Activated CD4-positive, alpha-beta T cell treated with anti-CD3 and anti-CD28 coated beads for 36 hours (primary cell): Measurements from ENCODE around the gene DRGX. TPM values are rescaled to one million over a fixed set of nuclear protein-coding genes. Genes with fewer than 3 reads are reported as not detected.

Source experiments
- ATAC-seq: fragments of 200-7000 bp; cut with Tn5 transposase; one replicate; pipeline ENCODE4 v1.10.0; 2021; ENCODE audit warnings: mild to moderate bottlenecking, moderate library complexity
- CTCF ChIA-PET: fragments of 350-600 bp; sonication (Branson Sonifier 250); formaldehyde crosslinking; loops from one replicate; lab custom pipeline; 2021; ENCODE audit warnings: antibody characterized with exemption; lab: Charles Lee
- POLR2A ChIA-PET: fragments of 350-600 bp; sonication (Branson Sonifier 250); formaldehyde crosslinking; loops from one replicate; lab custom pipeline; 2021; ENCODE audit warnings: antibody characterized with exemption, inconsistent platforms; lab: Charles Lee
- DNase-seq: peaks from one replicate; pipeline ENCODE4 v3.0.0-alpha.2; 2020
- H3K27ac Mint-ChIP-seq: one replicate; pipeline ENCODE4 v1.8.0; 2021; ENCODE audit warnings: mixed read lengths
- H3K27me3 Mint-ChIP-seq: one replicate; pipeline ENCODE4 v1.8.0; 2021; ENCODE audit warnings: mixed read lengths
- H3K36me3 Mint-ChIP-seq: one replicate; pipeline ENCODE4 v1.8.0; 2021; ENCODE audit warnings: low read depth, mixed read lengths
- H3K4me1 Mint-ChIP-seq: one replicate; pipeline ENCODE4 v1.8.0; 2021; ENCODE audit warnings: mixed read lengths
- H3K4me3 Mint-ChIP-seq: one replicate; pipeline ENCODE4 v1.8.0; 2021; ENCODE audit warnings: mild to moderate bottlenecking, moderate library complexity, mixed read lengths
- H3K9me3 Mint-ChIP-seq: one replicate; pipeline ENCODE4 v1.8.0; 2021; ENCODE audit warnings: low read depth, mixed read lengths
- intact Hi-C, 2 experiments: fragments of 100-400 bp; cut with DNase I in 1 of 2; cut with micrococcal nuclease in 1 of 2; formaldehyde crosslinking; loops; one replicate each; pipeline versions ENCODE4 v1.14.2 to v1.15.1; 2022 to 2024; cut with DNase I, micrococcal nuclease
- total RNA-seq, 2 experiments: library from RNA; stranded (reverse); gene quantifications; one replicate each; pipeline ENCODE4 v1.2.3, GENCODE V29; 2021

The DRGX gene
- total RNA-seq, 2 experiments from 2014 or later = not detected

GRCh38 chr10:49357910-49358309 is 38.0 kb downstream of the DRGX start:
- no peaks in the 10 kb centered on the region for H3K9me3 Mint-ChIP-seq
- H3K27me3 Mint-ChIP-seq = no peaks in the 10 kb centered on the region
- CTCF ChIA-PET = no interaction called here
- no peaks in the 10 kb centered on the region for H3K36me3 Mint-ChIP-seq
- intact Hi-C loops = no loop called here
- POLR2A ChIA-PET = no interaction called here
- DNase-seq = no peak
- no peaks in the 10 kb centered on the region for H3K4me1 Mint-ChIP-seq
- no peak for ATAC-seq
- no peak overlapping the region for H3K27ac Mint-ChIP-seq
- no peak overlapping the region for H3K4me3 Mint-ChIP-seq

GRCh38 chr10:49356944-49357343 is 38.9 kb downstream of the DRGX start:
- DNase-seq = no peak
- Mint-ChIP-seq H3K27me3 (no peaks in the 10 kb centered on the region), H3K4me1 (no peaks in the 10 kb centered on the region), H3K27ac (no peak overlapping the region), H3K36me3 (no peaks in the 10 kb centered on the region), H3K4me3 (no peak overlapping the region), H3K9me3 (no peaks in the 10 kb centered on the region)
- CTCF ChIA-PET = no interaction called here
- POLR2A ChIA-PET = no interaction called here
- intact Hi-C loops = no loop called here
- peak; percentile 63 for ATAC-seq

- ATAC-seq (no peak), DNase-seq (no peak)
- Mint-ChIP-seq H3K4me1 (no peaks in the 10 kb centered on the region), H3K36me3 (no peaks in the 10 kb centered on the region), H3K27ac (no peak overlapping the region), H3K9me3 (no peaks in the 10 kb centered on the region), H3K27me3 (peaks cover 2% of the 10 kb centered on the region), H3K4me3 (no peak overlapping the region)
- CTCF ChIA-PET = no interaction called here
- POLR2A ChIA-PET = no interaction called here
- intact Hi-C loops = no loop called here
These were observed 39.7 kb downstream of the DRGX start for GRCh38 chr10:49356181-49356580.

- DNase-seq (no peak), ATAC-seq (no peak)
- ChIA-PET POLR2A (no interaction called here), CTCF (interaction anchor here (0.6 kb wide), 1 partner anchor 379 kb away, joined by 3 read pairs; no protein-coding TSS in a partner anchor)
- H3K27me3 Mint-ChIP-seq = peaks cover 3% of the 10 kb centered on the region
- no peaks in the 10 kb centered on the region for H3K36me3 Mint-ChIP-seq
- peaks cover 2% of the 10 kb centered on the region for H3K9me3 Mint-ChIP-seq
- intact Hi-C loops = no loop called here
- no peak overlapping the region for H3K4me3 Mint-ChIP-seq
- no peaks in the 10 kb centered on the region for H3K4me1 Mint-ChIP-seq
- H3K27ac Mint-ChIP-seq = no peak overlapping the region
These were observed 40.7 kb downstream of the DRGX start for GRCh38 chr10:49355221-49355620.

GRCh38 chr10:49354593-49354992 is 41.3 kb downstream of the DRGX start:
- no peak for ATAC-seq
- Mint-ChIP-seq H3K4me3 (no peak overlapping the region), H3K27ac (no peak overlapping the region), H3K4me1 (no peaks in the 10 kb centered on the region), H3K9me3 (peaks cover 8% of the 10 kb centered on the region), H3K36me3 (no peaks in the 10 kb centered on the region), H3K27me3 (peaks cover 4% of the 10 kb centered on the region)
- ChIA-PET POLR2A (no interaction called here), CTCF (no interaction called here)
- DNase-seq = no peak
- intact Hi-C loops = no loop called here

- Mint-ChIP-seq H3K4me1 (no peaks in the 10 kb centered on the region), H3K27me3 (peaks cover 4% of the 10 kb centered on the region), H3K36me3 (no peaks in the 10 kb centered on the region), H3K9me3 (peaks cover 11% of the 10 kb centered on the region), H3K4me3 (no peak overlapping the region), H3K27ac (no peak overlapping the region)
- intact Hi-C loops = no loop called here
- DNase-seq (no peak), ATAC-seq (no peak)
- ChIA-PET POLR2A (no interaction called here), CTCF (no interaction called here)
These were observed 41.9 kb downstream of the DRGX start for GRCh38 chr10:49353895-49354566.

- Mint-ChIP-seq H3K36me3 (no peaks in the 10 kb centered on the region), H3K4me3 (no peak overlapping the region), H3K9me3 (peaks cover 13% of the 10 kb centered on the region), H3K4me1 (no peaks in the 10 kb centered on the region), H3K27ac (no peak overlapping the region), H3K27me3 (peaks cover 4% of the 10 kb centered on the region)
- ChIA-PET POLR2A (no interaction called here), CTCF (interaction anchor here (0.5 kb wide), 1 partner anchor 85 kb away, joined by 3 read pairs; no protein-coding TSS in a partner anchor)
- intact Hi-C loops = no loop called here
- no peak for DNase-seq
- no peak for ATAC-seq
These were observed 42.6 kb downstream of the DRGX start for GRCh38 chr10:49353026-49353894.

- no peaks in the 10 kb centered on the region for H3K36me3 Mint-ChIP-seq
These were observed 43.6 kb downstream of the DRGX start for GRCh38 chr10:49352323-49352722.

GRCh38 chr10:49351669-49352068 is 44.2 kb downstream of the DRGX start:
- ATAC-seq (no peak), DNase-seq (no peak)
- no peaks in the 10 kb centered on the region for H3K36me3 Mint-ChIP-seq
- peaks cover 4% of the 10 kb centered on the region for H3K27me3 Mint-ChIP-seq
- peaks cover 13% of the 10 kb centered on the region for H3K9me3 Mint-ChIP-seq
- H3K27ac Mint-ChIP-seq = no peak overlapping the region
- ChIA-PET POLR2A (no interaction called here), CTCF (no interaction called here)
- H3K4me1 Mint-ChIP-seq = no peaks in the 10 kb centered on the region
- no peak overlapping the region for H3K4me3 Mint-ChIP-seq
- intact Hi-C loops = no loop called here

More at GRCh38 chr10:49352323-49352722, 43.6 kb downstream of the DRGX start:
- no peaks in the 10 kb centered on the region for H3K4me1 Mint-ChIP-seq
- no peak overlapping the region for H3K4me3 Mint-ChIP-seq
- POLR2A ChIA-PET = no interaction called here
- H3K9me3 Mint-ChIP-seq = peaks cover 13% of the 10 kb centered on the region
- intact Hi-C loops = no loop called here
- H3K27me3 Mint-ChIP-seq = peaks cover 4% of the 10 kb centered on the region
- H3K27ac Mint-ChIP-seq = no peak overlapping the region
- CTCF ChIA-PET = interaction anchor here (0.5 kb wide), 1 partner anchor 84 kb away, joined by 3 read pairs; no protein-coding TSS in a partner anchor
- DNase-seq (no peak), ATAC-seq (no peak)

- Mint-ChIP-seq H3K4me3 (no peak overlapping the region), H3K4me1 (no peaks in the 10 kb centered on the region), H3K27me3 (peaks cover 4% of the 10 kb centered on the region), H3K9me3 (peaks cover 13% of the 10 kb centered on the region), H3K36me3 (no peaks in the 10 kb centered on the region), H3K27ac (no peak overlapping the region)
- intact Hi-C loops = no loop called here
- CTCF ChIA-PET = no interaction called here
- no peak for ATAC-seq
- no peak for DNase-seq
- POLR2A ChIA-PET = no interaction called here
These were observed 44.9 kb downstream of the DRGX start for GRCh38 chr10:49350846-49351532.

- Mint-ChIP-seq H3K27me3 (peaks cover 6% of the 10 kb centered on the region), H3K9me3 (peaks cover 13% of the 10 kb centered on the region), H3K27ac (no peak overlapping the region), H3K4me3 (no peak overlapping the region), H3K36me3 (no peaks in the 10 kb centered on the region), H3K4me1 (no peaks in the 10 kb centered on the region)
- no peak for ATAC-seq
- intact Hi-C loops = no loop called here
- no peak for DNase-seq
- ChIA-PET POLR2A (no interaction called here), CTCF (no interaction called here)
These were observed 45.8 kb downstream of the DRGX start for GRCh38 chr10:49350138-49350537.
